ENCODE data around the gene OLIG2. TPM values are rescaled to one million over a fixed set of nuclear protein-coding genes. Genes with fewer than 3 reads are reported as not detected.

OLIG2 gene
- total RNA-seq, 2 experiments from 2014 or later = not detected

DNA sequence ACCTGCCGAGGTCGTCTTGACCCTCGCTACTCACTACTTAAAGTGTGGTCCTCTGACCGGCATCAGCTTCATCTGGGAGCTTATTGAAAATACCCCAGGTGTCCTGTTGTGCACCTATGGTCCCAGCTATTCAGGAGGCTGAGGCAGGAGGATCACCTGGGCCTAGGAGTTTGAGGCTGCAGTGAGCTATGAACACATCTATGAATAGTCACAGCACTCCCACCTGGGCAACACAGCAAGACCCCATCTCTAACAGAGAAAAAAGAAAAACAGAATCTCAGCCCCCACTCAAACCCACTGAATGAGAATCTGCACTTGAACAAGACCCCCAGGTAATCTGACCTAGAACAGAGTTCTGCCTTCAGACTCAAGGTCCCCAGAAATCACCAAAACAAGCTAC, 35.5 kb downstream of the OLIG2 start:
- Histone ChIP-seq H3K36me3 (ENCODE audit: insufficient read depth, low read length) (no peaks in the 10 kb centered on the region), H3K27ac (ENCODE audit: low read depth in 1 of 2, low read length in 2 of 2) (no peak overlapping the region), H3K4me1 (ENCODE audit: insufficient read depth, low read length) (peaks cover 3% of the 10 kb centered on the region), H3K9me3 (ENCODE audit: control insufficient read depth in 1 of 2, insufficient read depth in 1 of 2, low read length in 2 of 2) (no peaks in the 10 kb centered on the region), H3K27me3 (ENCODE audit: control insufficient read depth in 1 of 2, insufficient read depth in 2 of 2, low read length in 2 of 2) (peaks cover 7 to 18% of the 10 kb centered on the region in 2 experiments), H3K4me3 (ENCODE audit: low read length) (no peak overlapping the region)
- ATAC-seq (ENCODE audit: poor library complexity) (no peak), DNase-seq (no peak)
- ChIA-PET CTCF (no interaction called here), POLR2A (no interaction called here)
- intact Hi-C loops (cut with DNase I, micrococcal nuclease) = no loop called here
- no peaks in the 10 kb centered on the region for H3K36me3 Mint-ChIP-seq (ENCODE audit: low read depth)
- H3K27me3 Mint-ChIP-seq = peaks cover 56% of the 10 kb centered on the region
- no peak overlapping the region for H3K4me3 Mint-ChIP-seq
- H3K27ac Mint-ChIP-seq = no peak overlapping the region
- TF ChIP-seq, protein P1, sequence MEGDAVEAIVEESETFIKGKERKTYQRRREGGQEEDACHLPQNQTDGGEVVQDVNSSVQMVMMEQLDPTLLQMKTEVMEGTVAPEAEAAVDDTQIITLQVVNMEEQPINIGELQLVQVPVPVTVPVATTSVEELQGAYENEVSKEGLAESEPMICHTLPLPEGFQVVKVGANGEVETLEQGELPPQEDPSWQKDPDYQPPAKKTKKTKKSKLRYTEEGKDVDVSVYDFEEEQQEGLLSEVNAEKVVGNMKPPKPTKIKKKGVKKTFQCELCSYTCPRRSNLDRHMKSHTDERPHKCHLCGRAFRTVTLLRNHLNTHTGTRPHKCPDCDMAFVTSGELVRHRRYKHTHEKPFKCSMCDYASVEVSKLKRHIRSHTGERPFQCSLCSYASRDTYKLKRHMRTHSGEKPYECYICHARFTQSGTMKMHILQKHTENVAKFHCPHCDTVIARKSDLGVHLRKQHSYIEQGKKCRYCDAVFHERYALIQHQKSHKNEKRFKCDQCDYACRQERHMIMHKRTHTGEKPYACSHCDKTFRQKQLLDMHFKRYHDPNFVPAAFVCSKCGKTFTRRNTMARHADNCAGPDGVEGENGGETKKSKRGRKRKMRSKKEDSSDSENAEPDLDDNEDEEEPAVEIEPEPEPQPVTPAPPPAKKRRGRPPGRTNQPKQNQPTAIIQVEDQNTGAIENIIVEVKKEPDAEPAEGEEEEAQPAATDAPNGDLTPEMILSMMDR (IDR thresholded peaks at IDR 0.05) = no peak
- no peaks in the 10 kb centered on the region for H3K9me3 Mint-ChIP-seq
- H3K4me1 Mint-ChIP-seq (ENCODE audit: low read depth) = no peaks in the 10 kb centered on the region

DNA sequence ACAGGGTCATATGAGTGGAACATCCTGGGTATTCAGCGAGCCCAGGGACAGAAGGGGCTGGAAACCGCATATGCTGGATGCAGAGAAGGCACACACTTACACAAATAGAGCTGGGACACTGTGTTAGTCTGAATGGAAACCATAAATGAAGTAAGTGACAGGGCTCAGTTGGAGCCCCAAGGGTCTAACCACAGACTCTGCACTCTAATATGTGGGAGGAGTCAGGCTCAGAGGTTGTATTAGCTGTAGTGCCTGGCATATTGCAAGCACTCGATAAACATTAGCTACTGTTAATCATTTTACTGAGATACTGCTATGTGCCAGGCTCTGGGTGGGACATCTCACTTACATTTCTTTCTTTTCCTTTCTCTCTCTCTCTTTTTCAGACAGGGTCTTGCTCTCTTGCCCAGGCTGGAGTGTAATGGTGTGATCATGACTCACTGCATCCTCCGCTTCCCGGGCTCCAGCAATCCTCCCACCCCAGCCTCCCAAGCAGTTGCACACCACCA, 37.7 kb downstream of the OLIG2 start:
- Histone ChIP-seq H3K9me3 (ENCODE audit: control insufficient read depth in 1 of 2, insufficient read depth in 1 of 2, low read length in 2 of 2) (no peaks in the 10 kb centered on the region), H3K4me1 (ENCODE audit: insufficient read depth, low read length) (peaks cover 6% of the 10 kb centered on the region), H3K27ac (ENCODE audit: low read depth in 1 of 2, low read length in 2 of 2) (no peak overlapping the region), H3K36me3 (ENCODE audit: insufficient read depth, low read length) (no peaks in the 10 kb centered on the region), H3K4me3 (ENCODE audit: low read length) (no peak overlapping the region), H3K27me3 (ENCODE audit: control insufficient read depth in 1 of 2, insufficient read depth in 2 of 2, low read length in 2 of 2) (peaks cover 23 to 36% of the 10 kb centered on the region in 2 experiments)
- H3K36me3 Mint-ChIP-seq (ENCODE audit: low read depth) = no peaks in the 10 kb centered on the region
- TF ChIP-seq, protein P1 (IDR thresholded peaks at IDR 0.05) = no peak
- H3K4me1 Mint-ChIP-seq (ENCODE audit: low read depth) = no peaks in the 10 kb centered on the region
- POLR2A ChIA-PET = no interaction called here
- no peak overlapping the region for H3K27ac Mint-ChIP-seq
- intact Hi-C loops (cut with DNase I, micrococcal nuclease) = no loop called here
- H3K27me3 Mint-ChIP-seq = peaks cover 75% of the 10 kb centered on the region
- CTCF ChIA-PET = no interaction called here
- ATAC-seq (ENCODE audit: poor library complexity) (no peak), DNase-seq (no peak)
- no peak overlapping the region for H3K4me3 Mint-ChIP-seq
- H3K9me3 Mint-ChIP-seq = no peaks in the 10 kb centered on the region

DNA sequence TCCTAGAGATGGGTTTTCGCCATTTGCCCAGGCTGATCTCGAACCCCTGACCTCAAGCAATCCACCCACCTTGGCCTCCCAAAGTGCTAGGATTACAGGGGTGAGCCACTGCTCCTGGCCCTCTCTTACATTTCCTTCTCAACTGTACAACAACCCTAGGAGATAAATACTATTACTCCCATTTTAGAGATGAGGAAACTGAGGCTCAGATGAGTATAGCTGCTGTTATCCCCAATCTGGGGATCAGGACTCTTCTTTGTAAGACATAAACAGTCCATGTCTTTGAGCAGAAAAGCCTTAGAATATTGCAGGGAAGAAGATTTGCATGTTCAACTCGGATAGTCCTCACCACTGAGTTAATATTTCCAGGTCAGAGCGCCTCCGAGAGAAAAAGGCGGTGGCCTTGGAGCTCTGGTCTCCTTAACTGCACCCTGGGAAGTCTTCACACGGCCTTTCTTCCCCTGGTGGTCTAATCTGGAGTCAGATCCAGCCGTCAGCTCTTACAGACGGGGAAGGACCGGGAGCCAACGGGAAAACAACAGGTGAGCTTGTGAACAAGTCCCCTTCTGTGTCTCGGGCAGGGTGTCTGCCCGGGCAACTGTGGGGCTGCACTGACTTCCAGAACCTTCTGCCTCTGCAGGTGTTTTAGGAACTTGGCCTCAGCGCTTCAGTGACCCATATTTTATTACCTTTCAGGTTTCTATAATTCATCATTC, 38.3 kb downstream of the OLIG2 start:
- Mint-ChIP-seq H3K9me3 (no peaks in the 10 kb centered on the region), H3K27me3 (peaks cover 81% of the 10 kb centered on the region), H3K4me3 (no peak overlapping the region), H3K36me3 (ENCODE audit: low read depth) (no peaks in the 10 kb centered on the region), H3K4me1 (ENCODE audit: low read depth) (peaks cover 2% of the 10 kb centered on the region), H3K27ac (no peak overlapping the region)
- Histone ChIP-seq H3K27ac (ENCODE audit: low read depth in 1 of 2, low read length in 2 of 2) (no peak overlapping the region), H3K36me3 (ENCODE audit: insufficient read depth, low read length) (no peaks in the 10 kb centered on the region), H3K9me3 (ENCODE audit: control insufficient read depth in 1 of 2, insufficient read depth in 1 of 2, low read length in 2 of 2) (peaks cover 0 to 2% of the 10 kb centered on the region in 2 experiments), H3K4me3 (ENCODE audit: low read length) (no peak overlapping the region), H3K27me3 (ENCODE audit: control insufficient read depth in 1 of 2, insufficient read depth in 2 of 2, low read length in 2 of 2) (peaks cover 29 to 43% of the 10 kb centered on the region in 2 experiments), H3K4me1 (ENCODE audit: insufficient read depth, low read length) (peaks cover 4% of the 10 kb centered on the region)
- ChIA-PET CTCF (no interaction called here), POLR2A (no interaction called here)
- intact Hi-C loops (cut with DNase I, micrococcal nuclease) = no loop called here
- ATAC-seq (ENCODE audit: poor library complexity) (no peak), DNase-seq (no peak)
- TF ChIP-seq, protein P1 (IDR thresholded peaks at IDR 0.05) = no peak

All from CD4-positive, alpha-beta T cell (primary cell).